ENCODE data around the gene CARD9.
A peak's percentile ranks its signal among the peaks of the same experiment; 100 is the strongest.

CARD9 gene

GRCh38 chr9:136376457-136376856 lies 3.0 kb upstream of the CARD9 start:
- H3K4me1 ChIP-seq (ENCODE audit: control insufficient read depth, insufficient read depth, low read length) = peaks cover 8% of the 10 kb centered on the region
- H3K9me3 ChIP-seq (ENCODE audit: control insufficient read depth, low read length) = no peaks in the 10 kb centered on the region
- no peaks in the 10 kb centered on the region for H3K36me3 ChIP-seq (ENCODE audit: control insufficient read depth, insufficient read depth, low read length)
- H3K9ac ChIP-seq (ENCODE audit: low read length) = no peak overlapping the region
- no peaks in the 10 kb centered on the region for H3K27me3 ChIP-seq (ENCODE audit: control insufficient read depth, insufficient read depth, low read length)
- no peak overlapping the region for H3K4me3 ChIP-seq (ENCODE audit: low read length)

GRCh38 chr9:136375096-136375495 lies 1.6 kb upstream of the CARD9 start:
- no peaks in the 10 kb centered on the region for H3K36me3 ChIP-seq (ENCODE audit: control insufficient read depth, insufficient read depth, low read length)
- H3K4me3 ChIP-seq (ENCODE audit: low read length) = no peak overlapping the region
- no peaks in the 10 kb centered on the region for H3K9me3 ChIP-seq (ENCODE audit: control insufficient read depth, low read length)
- H3K27me3 ChIP-seq (ENCODE audit: control insufficient read depth, insufficient read depth, low read length) = no peaks in the 10 kb centered on the region
- peaks cover 8% of the 10 kb centered on the region for H3K4me1 ChIP-seq (ENCODE audit: control insufficient read depth, insufficient read depth, low read length)
- no peak overlapping the region for H3K9ac ChIP-seq (ENCODE audit: low read length)

GRCh38 chr9:136374183-136374575 lies 710 bp upstream of the CARD9 start:
- Histone ChIP-seq H3K4me1 (ENCODE audit: control insufficient read depth, insufficient read depth, low read length) (peaks cover 8% of the 10 kb centered on the region), H3K27me3 (ENCODE audit: control insufficient read depth, insufficient read depth, low read length) (no peaks in the 10 kb centered on the region), H3K36me3 (ENCODE audit: control insufficient read depth, insufficient read depth, low read length) (no peaks in the 10 kb centered on the region), H3K4me3 (ENCODE audit: low read length) (no peak overlapping the region), H3K9ac (ENCODE audit: low read length) (no peak overlapping the region), H3K9me3 (ENCODE audit: control insufficient read depth, low read length) (no peaks in the 10 kb centered on the region)

- H3K4me3 ChIP-seq (ENCODE audit: low read length) = no peak overlapping the region
- H3K36me3 ChIP-seq (ENCODE audit: control insufficient read depth, insufficient read depth, low read length) = no peaks in the 10 kb centered on the region
- H3K9me3 ChIP-seq (ENCODE audit: control insufficient read depth, low read length) = no peaks in the 10 kb centered on the region
- peaks cover 8% of the 10 kb centered on the region for H3K4me1 ChIP-seq (ENCODE audit: control insufficient read depth, insufficient read depth, low read length)
- peak overlapping the region; percentile 17 for H3K9ac ChIP-seq (ENCODE audit: low read length)
- no peaks in the 10 kb centered on the region for H3K27me3 ChIP-seq (ENCODE audit: control insufficient read depth, insufficient read depth, low read length)
Observed at GRCh38 chr9:136372561-136373299, 739 bp downstream of the CARD9 start.

- peak overlapping the region; percentile 17 for H3K9ac ChIP-seq (ENCODE audit: low read length)
- H3K27me3 ChIP-seq (ENCODE audit: control insufficient read depth, insufficient read depth, low read length) = no peaks in the 10 kb centered on the region
- H3K4me1 ChIP-seq (ENCODE audit: control insufficient read depth, insufficient read depth, low read length) = peaks cover 8% of the 10 kb centered on the region
- H3K9me3 ChIP-seq (ENCODE audit: control insufficient read depth, low read length) = no peaks in the 10 kb centered on the region
- no peaks in the 10 kb centered on the region for H3K36me3 ChIP-seq (ENCODE audit: control insufficient read depth, insufficient read depth, low read length)
- H3K4me3 ChIP-seq (ENCODE audit: low read length) = no peak overlapping the region
Observed at GRCh38 chr9:136372006-136372405, 1.5 kb downstream of the CARD9 start.

- Histone ChIP-seq H3K9ac (ENCODE audit: low read length) (no peak overlapping the region), H3K4me1 (ENCODE audit: control insufficient read depth, insufficient read depth, low read length) (peaks cover 8% of the 10 kb centered on the region), H3K36me3 (ENCODE audit: control insufficient read depth, insufficient read depth, low read length) (no peaks in the 10 kb centered on the region), H3K27me3 (ENCODE audit: control insufficient read depth, insufficient read depth, low read length) (no peaks in the 10 kb centered on the region), H3K4me3 (ENCODE audit: low read length) (no peak overlapping the region), H3K9me3 (ENCODE audit: control insufficient read depth, low read length) (no peaks in the 10 kb centered on the region)
Observed at GRCh38 chr9:136371533-136371880, 2.0 kb downstream of the CARD9 start.

GRCh38 chr9:136370687-136371532 lies 2.6 kb downstream of the CARD9 start:
- H3K36me3 ChIP-seq (ENCODE audit: control insufficient read depth, insufficient read depth, low read length) = no peaks in the 10 kb centered on the region
- no peaks in the 10 kb centered on the region for H3K9me3 ChIP-seq (ENCODE audit: control insufficient read depth, low read length)
- H3K4me3 ChIP-seq (ENCODE audit: low read length) = no peak overlapping the region
- H3K4me1 ChIP-seq (ENCODE audit: control insufficient read depth, insufficient read depth, low read length) = peaks cover 8% of the 10 kb centered on the region
- H3K9ac ChIP-seq (ENCODE audit: low read length) = no peak overlapping the region
- H3K27me3 ChIP-seq (ENCODE audit: control insufficient read depth, insufficient read depth, low read length) = no peaks in the 10 kb centered on the region

- Histone ChIP-seq H3K4me1 (ENCODE audit: control insufficient read depth, insufficient read depth, low read length) (peaks cover 8% of the 10 kb centered on the region), H3K27me3 (ENCODE audit: control insufficient read depth, insufficient read depth, low read length) (peaks cover 4% of the 10 kb centered on the region), H3K9me3 (ENCODE audit: control insufficient read depth, low read length) (no peaks in the 10 kb centered on the region), H3K9ac (ENCODE audit: low read length) (no peak overlapping the region), H3K4me3 (ENCODE audit: low read length) (no peak overlapping the region), H3K36me3 (ENCODE audit: control insufficient read depth, insufficient read depth, low read length) (no peaks in the 10 kb centered on the region)
Observed at GRCh38 chr9:136370037-136370436, 3.4 kb downstream of the CARD9 start.

- peaks cover 10% of the 10 kb centered on the region for H3K27me3 ChIP-seq (ENCODE audit: control insufficient read depth, insufficient read depth, low read length)
- no peaks in the 10 kb centered on the region for H3K9me3 ChIP-seq (ENCODE audit: control insufficient read depth, low read length)
- no peaks in the 10 kb centered on the region for H3K36me3 ChIP-seq (ENCODE audit: control insufficient read depth, insufficient read depth, low read length)
- H3K9ac ChIP-seq (ENCODE audit: low read length) = no peak overlapping the region
- H3K4me3 ChIP-seq (ENCODE audit: low read length) = no peak overlapping the region
- H3K4me1 ChIP-seq (ENCODE audit: control insufficient read depth, insufficient read depth, low read length) = peaks cover 15% of the 10 kb centered on the region
Observed at GRCh38 chr9:136368190-136368589, 5.3 kb downstream of the CARD9 start.

- Histone ChIP-seq H3K27me3 (ENCODE audit: control insufficient read depth, insufficient read depth, low read length) (peaks cover 10% of the 10 kb centered on the region), H3K36me3 (ENCODE audit: control insufficient read depth, insufficient read depth, low read length) (no peaks in the 10 kb centered on the region), H3K9ac (ENCODE audit: low read length) (no peak overlapping the region), H3K4me3 (ENCODE audit: low read length) (no peak overlapping the region), H3K4me1 (ENCODE audit: control insufficient read depth, insufficient read depth, low read length) (peaks cover 13% of the 10 kb centered on the region), H3K9me3 (ENCODE audit: control insufficient read depth, low read length) (no peaks in the 10 kb centered on the region)
Observed at GRCh38 chr9:136367296-136368145, 5.9 kb downstream of the CARD9 start.

- H3K9me3 ChIP-seq (ENCODE audit: control insufficient read depth, low read length) = no peaks in the 10 kb centered on the region
- H3K9ac ChIP-seq (ENCODE audit: low read length) = no peak overlapping the region
- peaks cover 10% of the 10 kb centered on the region for H3K27me3 ChIP-seq (ENCODE audit: control insufficient read depth, insufficient read depth, low read length)
Observed at GRCh38 chr9:136366826-136367225, 6.6 kb downstream of the CARD9 start.

GRCh38 chr9:136365775-136366222 lies 7.7 kb downstream of the CARD9 start:
- H3K9me3 ChIP-seq (ENCODE audit: control insufficient read depth, low read length) = no peaks in the 10 kb centered on the region
- H3K4me3 ChIP-seq (ENCODE audit: low read length) = no peak overlapping the region
- peaks cover 10% of the 10 kb centered on the region for H3K27me3 ChIP-seq (ENCODE audit: control insufficient read depth, insufficient read depth, low read length)
- H3K4me1 ChIP-seq (ENCODE audit: control insufficient read depth, insufficient read depth, low read length) = peaks cover 18% of the 10 kb centered on the region
- H3K36me3 ChIP-seq (ENCODE audit: control insufficient read depth, insufficient read depth, low read length) = no peaks in the 10 kb centered on the region
- no peak overlapping the region for H3K9ac ChIP-seq (ENCODE audit: low read length)

More at GRCh38 chr9:136366826-136367225, 6.6 kb downstream of the CARD9 start:
- no peak overlapping the region for H3K4me3 ChIP-seq (ENCODE audit: low read length)
- no peaks in the 10 kb centered on the region for H3K36me3 ChIP-seq (ENCODE audit: control insufficient read depth, insufficient read depth, low read length)
- H3K4me1 ChIP-seq (ENCODE audit: control insufficient read depth, insufficient read depth, low read length) = peaks cover 18% of the 10 kb centered on the region
